Cerebellar nuclear complex (tissue), 1 donor: ENCODE results near the gene TMEM245.

Experiments used
- DNase-seq, 2 experiments: peaks; one replicate each; lab custom pipeline; 2025; lab: John Stamatoyannopoulos, UW

TMEM245 gene

DNA sequence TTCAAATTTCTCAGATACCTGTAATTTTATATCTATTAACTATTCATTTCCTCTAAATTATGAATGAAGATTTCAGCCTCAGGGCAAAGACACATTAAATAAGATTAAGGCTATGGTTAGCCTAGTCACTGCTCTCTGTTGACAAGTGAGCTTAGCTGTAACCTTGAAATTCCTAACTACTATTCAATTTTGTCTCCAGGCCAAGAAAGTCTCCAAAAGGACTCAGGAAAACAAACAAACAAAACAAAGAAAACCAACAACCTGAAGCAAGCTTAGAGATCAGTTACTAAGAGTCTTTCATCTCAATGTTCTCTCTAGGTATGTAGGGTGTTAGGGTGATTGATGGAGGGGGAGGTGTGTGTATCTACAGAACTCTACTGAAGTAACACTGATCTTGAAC is 96.9 kb downstream of the TMEM245 start:
- DNase-seq = no peak

- no peak for DNase-seq
These were observed 98.9 kb downstream of the TMEM245 start for GRCh38 chr9:109020581-109021511.

DNA sequence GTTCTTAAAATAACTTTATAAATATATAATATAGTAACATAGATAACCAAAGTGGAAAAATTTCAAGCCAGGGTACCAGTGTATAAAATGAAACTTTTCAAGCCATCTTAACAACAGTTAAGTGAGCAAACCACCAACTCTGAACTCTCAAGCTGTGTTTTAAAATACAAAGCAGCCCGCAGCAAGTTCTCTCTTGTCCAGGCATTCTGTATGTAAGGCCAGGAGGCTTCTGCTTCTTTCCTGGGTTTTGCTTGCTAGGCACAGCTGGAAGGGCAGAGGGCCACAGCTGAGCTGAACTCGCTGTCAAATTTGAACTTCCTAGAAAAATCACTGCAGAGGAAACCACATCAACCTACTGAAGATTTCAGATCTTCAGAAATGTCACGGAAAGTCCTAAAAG is 99.6 kb downstream of the TMEM245 start:
- DNase-seq = no peak

- DNase-seq = no peak
These were observed 100.3 kb downstream of the TMEM245 start for GRCh38 chr9:109019420-109019819.

DNA sequence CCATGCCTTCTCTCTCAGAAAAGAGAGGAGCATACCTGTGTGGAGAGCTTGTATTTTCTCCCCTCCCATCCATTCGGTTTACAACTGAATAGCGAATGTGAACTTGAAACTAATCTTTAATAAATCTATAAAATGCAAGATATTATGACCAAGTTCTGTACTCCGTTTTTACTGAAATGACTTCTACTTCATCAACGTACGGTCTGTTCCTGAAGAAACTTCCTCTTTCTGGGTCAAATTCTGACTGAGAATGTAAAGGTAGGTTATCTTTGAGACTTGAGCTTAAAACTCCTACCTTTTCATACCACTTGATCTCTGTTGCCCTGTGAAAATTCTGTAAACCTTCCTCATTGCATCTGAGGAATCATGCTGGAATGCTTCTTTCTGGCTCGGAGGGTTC is 102.3 kb downstream of the TMEM245 start:
- no peak for DNase-seq

DNA sequence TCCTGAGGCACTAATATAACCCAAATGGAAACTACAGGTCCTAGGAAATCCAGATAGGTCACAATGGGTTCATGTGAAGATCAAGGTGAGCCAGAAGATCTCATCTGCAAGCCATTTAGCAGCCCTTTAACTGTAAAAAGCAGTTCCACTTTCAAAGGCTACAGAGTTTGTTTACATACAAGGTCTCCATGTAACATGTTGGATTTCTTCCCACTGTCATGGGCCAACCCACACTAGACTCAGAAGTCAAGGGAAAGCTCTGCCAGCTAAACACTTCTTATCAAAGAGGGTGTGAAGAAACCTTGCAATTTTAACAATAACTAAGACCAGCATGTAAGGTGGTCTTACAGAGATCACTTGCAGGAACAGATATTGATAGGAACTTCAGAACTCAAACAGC is 102.7 kb downstream of the TMEM245 start:
- no peak for DNase-seq

DNA sequence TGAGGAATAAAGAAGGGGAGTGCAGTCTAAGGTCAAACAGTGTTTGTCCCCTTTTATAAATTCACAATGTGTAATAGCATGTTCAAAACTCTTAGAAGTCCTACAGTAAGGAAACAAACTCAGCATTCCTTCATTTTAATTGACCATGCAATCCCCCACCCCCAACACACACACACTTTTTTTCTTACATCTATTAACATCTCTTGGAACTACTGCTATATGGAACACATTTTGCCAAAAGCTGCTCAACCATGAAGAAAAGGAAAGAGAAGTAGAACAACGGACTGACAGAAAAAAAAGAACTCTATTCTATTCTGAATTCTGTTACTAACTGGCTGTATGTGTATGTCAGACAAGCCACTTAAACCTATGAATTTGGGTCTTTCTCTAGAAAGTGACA is 103.6 kb downstream of the TMEM245 start:
- DNase-seq = no peak

GRCh38 chr9:109014608-109015280 is 105.0 kb downstream of the TMEM245 start:
- no peak for DNase-seq

DNA sequence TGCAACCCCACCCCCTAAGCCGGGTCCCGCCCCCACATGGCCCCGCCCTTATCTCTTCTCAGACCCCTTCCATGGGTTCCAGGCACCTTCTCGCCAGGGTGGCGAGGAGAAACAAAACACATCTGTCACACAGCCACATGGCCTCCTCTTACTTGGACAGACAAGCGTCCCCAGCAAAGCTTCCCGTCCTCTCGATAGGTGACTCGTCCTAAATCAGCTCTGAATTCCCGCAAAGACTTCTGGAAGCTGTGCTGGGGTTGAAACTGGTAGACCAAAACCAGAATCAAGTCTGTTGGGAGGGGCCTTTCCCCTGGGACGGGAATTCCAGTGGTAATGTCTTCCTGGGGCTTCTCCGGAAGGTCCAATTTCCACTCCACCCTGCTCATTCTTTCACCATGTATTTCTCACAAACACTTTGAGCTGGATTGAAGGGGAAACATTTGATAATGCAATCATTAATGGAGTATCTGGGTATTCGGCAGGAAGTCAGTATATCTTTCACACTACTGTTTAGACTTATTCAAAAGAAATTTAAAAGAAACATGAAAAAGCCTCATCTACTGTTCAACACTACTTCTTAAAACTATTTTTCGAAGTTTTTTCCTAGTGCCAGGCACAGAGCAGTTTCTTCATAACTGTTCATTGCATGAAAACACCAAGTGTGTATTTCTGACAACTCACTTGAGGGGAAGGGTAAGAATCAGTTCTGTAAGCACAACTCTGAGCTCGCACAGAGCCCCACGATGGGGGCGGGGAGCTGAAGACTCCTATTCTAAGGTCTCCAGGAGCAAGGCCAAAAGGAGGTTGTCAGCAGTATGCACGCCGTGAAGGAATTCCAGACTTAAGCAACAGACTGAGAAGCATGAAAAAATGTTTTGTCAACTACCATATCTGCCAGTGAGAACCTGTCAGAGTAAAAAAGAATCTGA is 105.8 kb downstream of the TMEM245 start:
- no peak for DNase-seq

DNA sequence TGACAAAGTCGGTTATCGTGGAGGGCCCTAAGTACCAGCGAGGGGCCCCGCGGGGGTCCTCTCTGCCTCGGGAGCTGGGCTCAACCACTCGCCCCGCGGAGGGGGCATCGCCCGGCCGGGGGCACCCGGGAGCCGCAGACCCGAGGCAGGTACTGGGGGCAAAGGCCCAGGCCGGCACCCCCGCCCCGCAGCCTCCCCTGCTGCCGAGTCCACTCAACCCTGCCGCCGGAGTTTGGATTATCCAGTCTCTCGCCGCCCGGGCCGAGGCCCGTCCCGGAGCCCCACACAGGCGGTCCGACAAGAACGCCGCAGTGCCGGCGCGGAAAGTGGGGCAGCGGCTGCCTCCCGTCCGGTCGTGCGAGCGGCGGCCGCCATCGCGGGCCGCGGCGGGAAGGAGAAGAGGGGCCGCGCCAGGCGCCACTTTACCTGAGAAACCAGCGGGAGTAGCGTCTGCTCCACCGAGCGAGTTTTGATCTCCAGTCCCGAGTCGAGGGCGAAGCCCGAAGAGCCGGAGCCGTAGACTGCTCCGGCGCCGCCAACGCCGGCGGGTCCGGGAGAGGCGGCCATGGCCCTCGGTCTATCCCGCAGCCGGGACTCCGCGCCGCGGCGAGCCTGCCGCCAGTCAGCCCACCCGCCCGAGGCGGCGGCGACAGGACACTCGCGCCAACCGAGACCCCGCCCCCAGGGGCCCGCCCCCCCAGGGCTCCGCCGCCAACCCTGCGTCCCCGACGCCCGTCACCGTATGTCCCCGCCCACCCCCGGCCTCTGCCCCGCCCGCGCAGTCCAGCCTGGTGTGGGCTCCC is 106.7 kb downstream of the TMEM245 start, which contains the start of gene CTNNAL1:
TSS of gene CTNNAL1 (minus strand) at position 624 of the 803 bp plus-strand sequence. CDS start at position 567, 57 bp downstream.
- DNase-seq = peak in 1 of 2 experiments; percentile 65

- DNase-seq = no peak
These were observed 107.5 kb downstream of the TMEM245 start for GRCh38 chr9:109012009-109012875.

- DNase-seq = no peak
These were observed 108.5 kb downstream of the TMEM245 start for GRCh38 chr9:109011231-109011671.

DNA sequence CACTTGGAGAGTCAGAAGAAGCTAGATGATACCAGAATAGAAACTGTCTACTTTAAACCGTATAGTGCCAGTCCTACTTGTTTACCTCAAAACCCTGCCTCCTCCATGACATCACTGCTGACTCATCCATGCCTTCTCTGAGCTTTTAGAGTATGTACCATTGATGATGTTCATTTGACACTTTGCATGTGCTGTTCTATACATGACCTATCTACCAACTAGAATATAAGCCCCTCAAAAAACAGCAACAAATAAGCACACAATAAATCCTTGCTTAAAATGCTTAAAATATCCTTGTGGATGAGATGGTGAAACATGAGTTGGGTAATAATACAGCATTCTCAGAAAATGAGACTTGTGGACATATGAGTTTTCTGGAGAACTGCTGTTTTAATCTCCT is 109.0 kb downstream of the TMEM245 start:
- no peak for DNase-seq

- no peak for DNase-seq
These were observed 114.1 kb downstream of the TMEM245 start for GRCh38 chr9:109005678-109006077.

GRCh38 chr9:109003116-109003515 is 116.6 kb downstream of the TMEM245 start:
- DNase-seq = no peak

DNA sequence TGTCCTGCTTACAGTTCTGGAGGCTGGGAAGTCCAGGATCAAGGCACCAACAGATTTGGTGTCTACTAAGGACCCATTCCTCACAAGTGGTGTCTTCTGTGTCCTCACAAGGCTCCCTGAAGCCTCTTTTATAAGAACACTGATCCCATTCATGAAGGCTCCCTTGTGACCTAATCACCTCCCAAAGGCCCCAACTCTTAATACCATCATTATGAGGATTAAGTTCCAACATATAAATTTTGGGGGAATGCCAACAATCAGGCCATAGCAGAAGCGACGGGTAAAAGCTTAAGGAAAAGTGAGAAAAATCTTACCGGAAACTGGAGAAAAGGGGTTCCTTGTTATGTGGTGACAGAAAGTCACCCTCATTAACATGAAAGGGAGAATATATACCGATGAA is 117.6 kb downstream of the TMEM245 start:
- no peak for DNase-seq

GRCh38 chr9:109001275-109001676 is 118.5 kb downstream of the TMEM245 start:
- DNase-seq = no peak

GRCh38 chr9:108997112-108997511 is 122.6 kb downstream of the TMEM245 start:
- DNase-seq = no peak

GRCh38 chr9:108996643-108997042 is 123.1 kb downstream of the TMEM245 start:
- DNase-seq = no peak

- DNase-seq = no peak
These were observed 125.1 kb downstream of the TMEM245 start for GRCh38 chr9:108994695-108995094.
